Activated naive CD4-positive, alpha-beta T cell treated with anti-CD3 and anti-CD28 coated beads, Interleukin-2, amount 10 ng/mL, durations not matched to agents 5 hours and 36 hours (primary cell): ENCODE results near the gene IL12B. TPM values are rescaled to one million over a fixed set of nuclear protein-coding genes. Genes with fewer than 3 reads are reported as not detected.

Experiments used
- total RNA-seq, 2 experiments: library from RNA; stranded (reverse); gene quantifications; one replicate each; pipeline ENCODE4 v1.2.3, GENCODE V29; 2021

Gene IL12B
- under 1 TPM in 1 of 2 experiments, not detected in 1; 0.08 TPM for total RNA-seq

GRCh38 chr5:159330131-159330800 lies at the start of gene IL12B:
Gene IL12B (minus strand): TSS chr5:159330487. CDS start chr5:159326782, 3,705 bp downstream.

Other genes with a start within 250 kb of the IL12B start
- under 1 TPM; 0.24 to 0.28 TPM for gene EBF1, start 230.6 kb downstream of the IL12B start, total RNA-seq
- gene RNF145, start 120.9 kb downstream of the IL12B start, total RNA-seq, result 10 to 100 TPM; 88.0 to 91.9 TPM
- gene UBLCP1, start 67.2 kb downstream of the IL12B start, total RNA-seq, result 10 to 100 TPM; 29.2 to 32.9 TPM